HepG2 (cell line): ENCODE data around the gene C1orf159. TPM values are rescaled to one million over a fixed set of nuclear protein-coding genes. Genes with fewer than 3 reads are reported as not detected.

ENCODE experiments used
- DNMT1 ChIP-seq: sonication (generic); formaldehyde crosslinking; IDR thresholded peaks from 2 replicates; pipeline ENCODE4 v1.5.1; 2020; ENCODE audit warnings: mild to moderate bottlenecking, missing genetic modification reagents
- FOXP4 ChIP-seq: sonication (generic); formaldehyde crosslinking; IDR thresholded peaks from 2 replicates; pipeline ENCODE4 v1.4.0; 2020; ENCODE audit warnings: missing genetic modification reagents
- HNRNPL ChIP-seq: fragments of 200-400 bp; formaldehyde crosslinking; IDR thresholded peaks from 2 replicates; pipeline ENCODE4 v1.6.1; 2017; ENCODE audit warnings: mild to moderate bottlenecking, low read depth, low read length
- KDM1A ChIP-seq: IDR thresholded peaks from 2 replicates; pipeline ENCODE4 v1.6.1; 2016; ENCODE audit warnings: missing compliant biosample characterization
- NBN ChIP-seq: fragments of 450-650 bp; conservative IDR thresholded peaks from 2 replicates; pipeline ENCODE4 v1.6.1; 2017
- RBFOX2 ChIP-seq: fragments of 200-400 bp; formaldehyde crosslinking; IDR thresholded peaks from 2 replicates; pipeline ENCODE4 v1.6.1; 2017; ENCODE audit warnings: low read depth, mild to moderate bottlenecking, low read length
- RBM22 ChIP-seq: fragments of 200-400 bp; formaldehyde crosslinking; optimal IDR thresholded peaks from 2 replicates; pipeline ENCODE3; 2017; ENCODE audit warnings: mild to moderate bottlenecking, low read length, moderate library complexity
- RERE ChIP-seq: IDR thresholded peaks from 2 replicates; pipeline ENCODE4 v1.6.1; 2016; ENCODE audit warnings: low read depth, missing genetic modification reagents, missing compliant biosample characterization
- SP4 ChIP-seq: sonication (generic); formaldehyde crosslinking; IDR thresholded peaks from 2 replicates; pipeline ENCODE4 v1.8.1; 2023; ENCODE audit warnings: mild to moderate bottlenecking, missing genetic modification reagents
- TOE1 ChIP-seq: sonication (generic); formaldehyde crosslinking; IDR thresholded peaks from 2 replicates; pipeline ENCODE4 v1.4.0; 2020; ENCODE audit warnings: mild to moderate bottlenecking, missing genetic modification reagents
- ZFX ChIP-seq: sonication (generic); formaldehyde crosslinking; IDR thresholded peaks from 2 replicates; pipeline ENCODE4 v1.4.0; 2020; ENCODE audit warnings: mild to moderate bottlenecking, low read depth, missing genetic modification reagents, moderate library complexity
- ZNF468 ChIP-seq: sonication (generic); formaldehyde crosslinking; IDR thresholded peaks from 2 replicates; pipeline ENCODE4 v1.8.0; 2022; ENCODE audit warnings: mild to moderate bottlenecking, moderate library complexity, missing genetic modification reagents
- ZNF552 ChIP-seq: sonication (generic); formaldehyde crosslinking; IDR thresholded peaks from 2 replicates; pipeline ENCODE4 v1.9.0; 2022; ENCODE audit warnings: missing genetic modification reagents, mild to moderate bottlenecking, borderline replicate concordance
- ZNF773 ChIP-seq: sonication (generic); formaldehyde crosslinking; IDR thresholded peaks from 2 replicates; pipeline ENCODE4 v1.4.0; 2020; ENCODE audit warnings: missing genetic modification reagents, borderline replicate concordance
- polyA plus RNA-seq, 8 experiments: library from polyadenylated mRNA; depleted of rRNA in 3 of 8; stranded (reverse) in 7 of 8; unstranded in 1 of 8; fragments of >200 nt; fragmentation: Illumina TruSeq in 4 of 8; extraction: Trizol in 4 of 8; gene quantifications; 2 replicates each; pipeline versions ENCODE4 v1.2.1 to v1.2.3, GENCODE V29; 2011 to 2016; ENCODE audit warnings: low read depth in 4 of 8, missing spikeins in 1 of 8, mixed read lengths in 1 of 8; ENCODE audit not compliant: insufficient read depth in 1 of 8
- total RNA-seq, 5 experiments: library from RNA; depleted of rRNA; stranded (reverse); fragments of >200 nt; fragmentation: Illumina TruSeq; extraction: Trizol; gene quantifications; 2 replicates each; pipeline ENCODE4 v1.2.3, GENCODE V29; 2016; ENCODE audit warnings: low read depth in 1 of 5
- TF ChIP-seq, protein P1 (sequence below): sonication (generic); formaldehyde crosslinking; IDR thresholded peaks from 2 replicates; pipeline ENCODE4 v1.5.1; 2020; ENCODE audit warnings: mild to moderate bottlenecking, missing genetic modification reagents, moderate library complexity
- TF ChIP-seq, protein P2 (sequence below): sonication (generic); formaldehyde crosslinking; IDR thresholded peaks from 2 replicates; pipeline ENCODE4 v1.4.0; 2020; ENCODE audit warnings: low read depth, mild to moderate bottlenecking, missing genetic modification reagents

C1orf159 gene
- total and polyA plus RNA-seq, 2 of the 13 experiments (the other 11 are each of a cell fraction or from before 2014, with no cell fraction given) = 3.8 to 6.7 TPM

- TF ChIP-seq, protein P1, sequence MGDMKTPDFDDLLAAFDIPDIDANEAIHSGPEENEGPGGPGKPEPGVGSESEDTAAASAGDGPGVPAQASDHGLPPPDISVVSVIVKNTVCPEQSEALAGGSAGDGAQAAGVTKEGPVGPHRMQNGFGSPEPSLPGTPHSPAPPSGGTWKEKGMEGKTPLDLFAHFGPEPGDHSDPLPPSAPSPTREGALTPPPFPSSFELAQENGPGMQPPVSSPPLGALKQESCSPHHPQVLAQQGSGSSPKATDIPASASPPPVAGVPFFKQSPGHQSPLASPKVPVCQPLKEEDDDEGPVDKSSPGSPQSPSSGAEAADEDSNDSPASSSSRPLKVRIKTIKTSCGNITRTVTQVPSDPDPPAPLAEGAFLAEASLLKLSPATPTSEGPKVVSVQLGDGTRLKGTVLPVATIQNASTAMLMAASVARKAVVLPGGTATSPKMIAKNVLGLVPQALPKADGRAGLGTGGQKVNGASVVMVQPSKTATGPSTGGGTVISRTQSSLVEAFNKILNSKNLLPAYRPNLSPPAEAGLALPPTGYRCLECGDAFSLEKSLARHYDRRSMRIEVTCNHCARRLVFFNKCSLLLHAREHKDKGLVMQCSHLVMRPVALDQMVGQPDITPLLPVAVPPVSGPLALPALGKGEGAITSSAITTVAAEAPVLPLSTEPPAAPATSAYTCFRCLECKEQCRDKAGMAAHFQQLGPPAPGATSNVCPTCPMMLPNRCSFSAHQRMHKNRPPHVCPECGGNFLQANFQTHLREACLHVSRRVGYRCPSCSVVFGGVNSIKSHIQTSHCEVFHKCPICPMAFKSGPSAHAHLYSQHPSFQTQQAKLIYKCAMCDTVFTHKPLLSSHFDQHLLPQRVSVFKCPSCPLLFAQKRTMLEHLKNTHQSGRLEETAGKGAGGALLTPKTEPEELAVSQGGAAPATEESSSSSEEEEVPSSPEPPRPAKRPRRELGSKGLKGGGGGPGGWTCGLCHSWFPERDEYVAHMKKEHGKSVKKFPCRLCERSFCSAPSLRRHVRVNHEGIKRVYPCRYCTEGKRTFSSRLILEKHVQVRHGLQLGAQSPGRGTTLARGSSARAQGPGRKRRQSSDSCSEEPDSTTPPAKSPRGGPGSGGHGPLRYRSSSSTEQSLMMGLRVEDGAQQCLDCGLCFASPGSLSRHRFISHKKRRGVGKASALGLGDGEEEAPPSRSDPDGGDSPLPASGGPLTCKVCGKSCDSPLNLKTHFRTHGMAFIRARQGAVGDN = no peak
- no peak for TF ChIP-seq FOXP4 (CRISPR knock-in tag)
- TF ChIP-seq KDM1A (CRISPR knock-in tag) = no peak
- no peak for TF ChIP-seq SP4 (CRISPR knock-in tag)
- TF ChIP-seq ZNF468 (CRISPR knock-in tag) = no peak
- no peak for TF ChIP-seq ZNF773
- no peak for TF ChIP-seq RERE (CRISPR knock-in tag)
- TF ChIP-seq RBFOX2 = peak; percentile 58; the same call in 1 of the 2 replicates
- no peak for TF ChIP-seq DNMT1 (CRISPR knock-in tag)
- TF ChIP-seq HNRNPL = 0 out of 2 replicates have a peak, but pooled peaks have one; percentile 58
- TF ChIP-seq RBM22 = no peak
- no peak for TF ChIP-seq NBN
- TF ChIP-seq, protein P2, sequence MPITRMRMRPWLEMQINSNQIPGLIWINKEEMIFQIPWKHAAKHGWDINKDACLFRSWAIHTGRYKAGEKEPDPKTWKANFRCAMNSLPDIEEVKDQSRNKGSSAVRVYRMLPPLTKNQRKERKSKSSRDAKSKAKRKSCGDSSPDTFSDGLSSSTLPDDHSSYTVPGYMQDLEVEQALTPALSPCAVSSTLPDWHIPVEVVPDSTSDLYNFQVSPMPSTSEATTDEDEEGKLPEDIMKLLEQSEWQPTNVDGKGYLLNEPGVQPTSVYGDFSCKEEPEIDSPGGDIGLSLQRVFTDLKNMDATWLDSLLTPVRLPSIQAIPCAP (CRISPR knock-in tag) = no peak
- no peak for TF ChIP-seq ZNF552
- TF ChIP-seq ZFX (CRISPR knock-in tag) = no peak
- TF ChIP-seq TOE1 (CRISPR knock-in tag) = no peak
Measured at GRCh38 chr1:1055841-1056736, 59.8 kb downstream of the C1orf159 start (continued).
